ENCODE data around the gene KRTAP4-7. TPM values are rescaled to one million over a fixed set of nuclear protein-coding genes. Genes with fewer than 3 reads are reported as not detected.

KRTAP4-7 gene
- total RNA-seq, 2 donors from 2014 or later, result not detected

- intact Hi-C loops (cut with DNase I), result no loop called here
- Histone ChIP-seq H3K4me1 (no peaks in the 10 kb centered on the region), H3K9ac (ENCODE audit: low read depth in 2 of 2, low read length in 2 of 2) (no peak overlapping the region), H3K27ac (no peak overlapping the region), H3K27me3 (no peaks in the 10 kb centered on the region), H3K9me3 (no peaks in the 10 kb centered on the region), H3K4me3 (no peak overlapping the region), H3K36me3 (no peaks in the 10 kb centered on the region)
- TF ChIP-seq CTCF (IDR thresholded peaks at IDR 0.05), result no peak
- no peak for DNase-seq
Measured at GRCh38 chr17:41131979-41132378, 48.0 kb downstream of the KRTAP4-7 start.

GRCh38 chr17:41133880-41134735, 50.2 kb downstream of the KRTAP4-7 start:
- Histone ChIP-seq H3K4me1 (no peaks in the 10 kb centered on the region), H3K9me3 (no peaks in the 10 kb centered on the region), H3K27ac (no peak overlapping the region), H3K9ac (ENCODE audit: low read depth in 2 of 2, low read length in 2 of 2) (no peak overlapping the region), H3K4me3 (no peak overlapping the region), H3K27me3 (no peaks in the 10 kb centered on the region), H3K36me3 (no peaks in the 10 kb centered on the region)
- no peak for DNase-seq
- no peak for TF ChIP-seq CTCF (IDR thresholded peaks at IDR 0.05)
- intact Hi-C loops (cut with DNase I), result no loop called here

Other genes with a start within 250 kb of the KRTAP4-7 start
- gene KRT12, start 216.9 kb upstream of the KRTAP4-7 start, total RNA-seq, result 1 to 10 TPM; 2.2 to 4.4 TPM
- gene KRT20, start 198.9 kb upstream of the KRTAP4-7 start, total RNA-seq, result 1,000 to 10,000 TPM; 1,610 to 1,735 TPM
- 1 to 10 TPM in 1 of 2 donors, under 1 TPM in 1; 0.27 to 1.2 TPM for gene KRT23, start 146.5 kb upstream of the KRTAP4-7 start, total RNA-seq
- gene KRT39, start 117.2 kb upstream of the KRTAP4-7 start, total RNA-seq, result not detected
- under 1 TPM in 1 of 2 donors, not detected in 1; 0.32 TPM for gene KRT40, start 99.8 kb upstream of the KRTAP4-7 start, total RNA-seq
- not detected for gene KRTAP3-3, start 90.0 kb upstream of the KRTAP4-7 start, total RNA-seq
- gene KRTAP3-2, start 84.2 kb upstream of the KRTAP4-7 start, total RNA-seq, result not detected
- not detected for gene KRTAP3-1, start 75.0 kb upstream of the KRTAP4-7 start, total RNA-seq
- gene KRTAP1-5, start 56.9 kb upstream of the KRTAP4-7 start, total RNA-seq, result not detected
- gene KRTAP1-4, start 54.0 kb upstream of the KRTAP4-7 start, total RNA-seq, result not detected
- gene KRTAP1-3, start 49.3 kb upstream of the KRTAP4-7 start, total RNA-seq, result not detected
- not detected for gene KRTAP1-1, start 42.7 kb upstream of the KRTAP4-7 start, total RNA-seq
- not detected for gene KRTAP2-1, start 36.8 kb upstream of the KRTAP4-7 start, total RNA-seq
- gene KRTAP2-2, start 28.9 kb upstream of the KRTAP4-7 start, total RNA-seq, result not detected
- not detected for gene KRTAP2-3, start 24.0 kb upstream of the KRTAP4-7 start, total RNA-seq
- not detected for gene KRTAP2-4, start 18.3 kb upstream of the KRTAP4-7 start, total RNA-seq
- not detected for gene KRTAP4-8, start 14.0 kb downstream of the KRTAP4-7 start, total RNA-seq
- not detected for gene KRTAP4-16, start 18.1 kb downstream of the KRTAP4-7 start, total RNA-seq
- not detected for gene KRTAP4-9, start 21.2 kb downstream of the KRTAP4-7 start, total RNA-seq
- not detected for gene KRTAP4-11, start 34.2 kb downstream of the KRTAP4-7 start, total RNA-seq
- not detected for gene KRTAP4-12, start 40.0 kb downstream of the KRTAP4-7 start, total RNA-seq
- not detected for gene KRTAP4-6, start 56.4 kb downstream of the KRTAP4-7 start, total RNA-seq
- gene KRTAP4-5, start 65.7 kb downstream of the KRTAP4-7 start, total RNA-seq, result not detected
- gene KRTAP4-4, start 76.6 kb downstream of the KRTAP4-7 start, total RNA-seq, result not detected
- not detected for gene KRTAP4-3, start 84.1 kb downstream of the KRTAP4-7 start, total RNA-seq
- not detected for gene KRTAP4-2, start 94.1 kb downstream of the KRTAP4-7 start, total RNA-seq
- under 1 TPM in 1 of 2 donors, not detected in 1; 0.53 TPM for gene KRTAP4-1, start 100.8 kb downstream of the KRTAP4-7 start, total RNA-seq
- gene KRTAP9-1, start 105.7 kb downstream of the KRTAP4-7 start, total RNA-seq, result not detected
- not detected for gene KRTAP9-2, start 142.5 kb downstream of the KRTAP4-7 start, total RNA-seq
- not detected for gene KRTAP9-3, start 148.3 kb downstream of the KRTAP4-7 start, total RNA-seq
- gene KRTAP9-8, start 153.8 kb downstream of the KRTAP4-7 start, total RNA-seq, result not detected
- not detected for gene KRTAP9-4, start 165.5 kb downstream of the KRTAP4-7 start, total RNA-seq
- gene KRTAP9-9, start 171.2 kb downstream of the KRTAP4-7 start, total RNA-seq, result not detected
- gene KRTAP9-6, start 181.2 kb downstream of the KRTAP4-7 start, total RNA-seq, result not detected
- not detected for gene KRTAP9-7, start 191.5 kb downstream of the KRTAP4-7 start, total RNA-seq
- not detected for gene KRTAP29-1, start 218.7 kb downstream of the KRTAP4-7 start, total RNA-seq
- not detected for gene KRTAP16-1, start 225.2 kb downstream of the KRTAP4-7 start, total RNA-seq
- gene KRTAP17-1, start 231.6 kb downstream of the KRTAP4-7 start, total RNA-seq, result not detected